Measurements from ENCODE around the gene MAGI2. TPM values are rescaled to one million over a fixed set of nuclear protein-coding genes. Genes with fewer than 3 reads are reported as not detected.

The MAGI2 gene
- total RNA-seq, 1 donor from 2014 or later, result 2.5 TPM

DNA sequence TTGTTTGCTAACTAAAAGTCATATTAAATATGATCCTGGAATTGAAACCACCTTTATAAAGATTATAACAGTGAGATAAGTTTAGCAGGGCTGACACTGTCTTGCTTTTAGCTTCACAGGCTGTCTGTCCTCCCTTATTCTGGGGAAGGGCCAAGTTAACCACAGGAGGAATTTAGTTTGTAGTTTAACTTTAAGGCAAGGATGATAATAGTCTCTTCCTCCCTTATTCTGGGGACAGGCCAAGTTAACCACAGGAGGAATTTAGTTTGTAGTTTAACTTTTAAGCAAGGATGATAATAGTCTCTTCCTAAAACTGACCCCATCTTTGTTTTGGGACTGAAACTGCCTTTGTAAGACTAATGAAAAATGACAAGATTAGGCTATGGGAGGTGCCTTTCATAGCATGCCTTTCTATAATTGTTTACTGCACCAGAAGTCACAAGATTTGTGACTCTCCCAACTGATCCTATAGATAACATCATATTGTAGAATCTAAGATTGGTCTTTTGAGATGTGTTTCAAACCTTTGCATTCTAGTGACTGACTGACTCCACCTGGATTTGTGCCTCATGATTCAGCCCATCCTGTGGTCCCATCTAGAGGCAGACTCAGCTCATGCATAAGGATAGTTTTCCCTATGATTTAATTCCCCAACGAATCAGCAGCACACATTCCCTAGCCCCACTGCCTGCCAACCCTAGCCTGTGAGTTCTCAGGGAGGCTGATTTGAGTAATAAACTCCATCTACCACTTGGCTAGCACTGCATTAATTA is 212.0 kb downstream of the MAGI2 start:
- no peaks in the 10 kb centered on the region for H3K27me3 ChIP-seq (ENCODE audit: control insufficient read depth, insufficient read depth, low read length)
- H3K4me3 ChIP-seq (ENCODE audit: low read depth, low read length), result no peak overlapping the region
- no peaks in the 10 kb centered on the region for H3K36me3 ChIP-seq (ENCODE audit: control insufficient read depth, insufficient read depth, low read length)
- peak; percentile 18 for DNase-seq (ENCODE audit: low read depth)
- TF ChIP-seq CTCF (IDR thresholded peaks at IDR 0.05; ENCODE audit: insufficient read depth, low read length, poor library complexity, severe bottlenecking), result no peak

- no peak overlapping the region for H3K4me3 ChIP-seq (ENCODE audit: low read depth, low read length)
- DNase-seq (ENCODE audit: low read depth), result no peak
- no peaks in the 10 kb centered on the region for H3K36me3 ChIP-seq (ENCODE audit: control insufficient read depth, insufficient read depth, low read length)
- H3K27me3 ChIP-seq (ENCODE audit: control insufficient read depth, insufficient read depth, low read length), result no peaks in the 10 kb centered on the region
- TF ChIP-seq CTCF (IDR thresholded peaks at IDR 0.05; ENCODE audit: insufficient read depth, low read length, poor library complexity, severe bottlenecking), result no peak
Measured at GRCh38 chr7:79240413-79240812, 213.1 kb downstream of the MAGI2 start.

GRCh38 chr7:79236352-79237028 is 217.0 kb downstream of the MAGI2 start:
- H3K36me3 ChIP-seq (ENCODE audit: control insufficient read depth, insufficient read depth, low read length), result no peaks in the 10 kb centered on the region
- no peaks in the 10 kb centered on the region for H3K27me3 ChIP-seq (ENCODE audit: control insufficient read depth, insufficient read depth, low read length)
- no peak overlapping the region for H3K4me3 ChIP-seq (ENCODE audit: low read depth, low read length)
- no peak for TF ChIP-seq CTCF (IDR thresholded peaks at IDR 0.05; ENCODE audit: insufficient read depth, low read length, poor library complexity, severe bottlenecking)
- DNase-seq (ENCODE audit: low read depth), result no peak

- H3K27me3 ChIP-seq (ENCODE audit: control insufficient read depth, insufficient read depth, low read length), result no peaks in the 10 kb centered on the region
- H3K4me3 ChIP-seq (ENCODE audit: low read depth, low read length), result no peak overlapping the region
- DNase-seq (ENCODE audit: low read depth), result no peak
- TF ChIP-seq CTCF (IDR thresholded peaks at IDR 0.05; ENCODE audit: insufficient read depth, low read length, poor library complexity, severe bottlenecking), result no peak
- no peaks in the 10 kb centered on the region for H3K36me3 ChIP-seq (ENCODE audit: control insufficient read depth, insufficient read depth, low read length)
Measured at GRCh38 chr7:79227044-79227443, 226.4 kb downstream of the MAGI2 start.

GRCh38 chr7:79221211-79221610 is 232.3 kb downstream of the MAGI2 start:
- Histone ChIP-seq H3K36me3 (ENCODE audit: control insufficient read depth, insufficient read depth, low read length) (no peaks in the 10 kb centered on the region), H3K27me3 (ENCODE audit: control insufficient read depth, insufficient read depth, low read length) (no peaks in the 10 kb centered on the region), H3K4me3 (ENCODE audit: low read depth, low read length) (no peak overlapping the region)
- DNase-seq (ENCODE audit: low read depth), result no peak
- no peak for TF ChIP-seq CTCF (IDR thresholded peaks at IDR 0.05; ENCODE audit: insufficient read depth, low read length, poor library complexity, severe bottlenecking)

All from kidney epithelial cell (primary cell).